GM21619 (cell line): Measurements from ENCODE around the gene WWC1.
"Not testable (repeated sequence)": the region's sequence is repeated elsewhere in the genome, so short reads cannot be mapped to it uniquely, and the experiment has no call there.

Source experiments
- ATAC-seq: cut with Tn5 transposase; IDR thresholded peaks from one replicate; pipeline ENCODE4 v1.9.1; 2021; ENCODE audit not compliant: unreplicated experiment

The WWC1 gene

DNA sequence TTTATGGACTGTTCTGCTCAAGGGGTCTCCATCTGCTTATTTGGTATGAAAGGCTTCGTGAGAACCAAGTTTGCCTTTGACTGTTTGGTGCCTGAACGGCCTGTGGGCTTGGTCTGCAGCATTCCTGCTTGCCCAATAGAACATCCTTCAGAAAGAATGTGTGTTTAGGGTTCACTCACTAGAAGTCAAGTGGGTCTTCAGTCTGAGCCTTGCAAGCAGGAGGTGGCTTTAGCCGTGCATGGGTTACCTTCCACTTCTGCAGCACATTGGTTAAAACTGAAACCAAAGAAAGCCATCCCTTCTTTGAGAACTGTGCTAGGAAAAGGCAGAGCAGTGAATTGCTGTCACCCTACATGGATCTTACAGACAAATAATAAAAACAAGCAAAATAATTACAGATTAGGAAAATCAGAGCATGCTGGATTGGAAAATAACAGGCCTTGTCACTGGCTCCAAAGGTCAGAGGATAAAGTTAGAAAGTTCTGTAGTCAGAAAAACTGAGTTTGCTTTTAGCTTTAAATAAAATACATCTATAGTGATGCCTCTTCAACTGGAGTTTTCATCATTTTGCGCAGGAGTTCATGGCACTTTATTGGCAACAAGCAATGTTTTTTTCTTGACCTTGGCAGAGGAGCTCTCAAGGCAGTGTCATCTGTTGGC, 16.6 kb downstream of the WWC1 start:
- ATAC-seq = no peak

DNA sequence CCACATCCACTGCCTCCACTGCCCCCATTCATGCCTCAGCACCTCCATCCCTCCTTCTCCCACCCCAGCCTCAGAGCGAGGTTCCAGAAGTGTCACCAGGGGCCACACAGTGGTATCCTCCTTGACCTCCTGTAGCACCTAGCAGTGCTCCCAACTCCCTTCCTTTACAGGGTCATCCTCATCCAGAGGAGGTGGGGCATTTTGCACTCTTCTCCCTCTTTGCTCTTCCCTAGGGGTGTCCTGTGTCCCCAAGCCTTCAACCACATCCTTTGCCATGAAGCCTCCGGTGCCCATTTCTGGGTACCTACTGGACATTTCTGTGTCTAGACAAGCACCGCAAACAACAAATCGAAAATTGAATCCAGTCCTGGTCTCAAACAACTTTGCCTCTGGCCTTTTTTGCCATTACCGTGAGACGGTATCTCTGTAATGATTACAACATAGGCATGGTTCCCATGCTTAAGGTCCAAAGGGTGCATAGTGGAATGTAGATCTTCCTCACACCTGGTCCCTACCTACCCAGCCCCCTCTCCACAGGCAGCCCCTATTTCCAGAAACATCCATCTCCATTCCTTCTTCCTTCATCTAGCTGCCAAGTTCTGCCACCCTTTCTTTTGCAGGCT, 17.6 kb downstream of the WWC1 start:
- ATAC-seq = no peak

GRCh38 chr5:168310541-168310940, 19.1 kb downstream of the WWC1 start:
- ATAC-seq = not testable (repeated sequence)

DNA sequence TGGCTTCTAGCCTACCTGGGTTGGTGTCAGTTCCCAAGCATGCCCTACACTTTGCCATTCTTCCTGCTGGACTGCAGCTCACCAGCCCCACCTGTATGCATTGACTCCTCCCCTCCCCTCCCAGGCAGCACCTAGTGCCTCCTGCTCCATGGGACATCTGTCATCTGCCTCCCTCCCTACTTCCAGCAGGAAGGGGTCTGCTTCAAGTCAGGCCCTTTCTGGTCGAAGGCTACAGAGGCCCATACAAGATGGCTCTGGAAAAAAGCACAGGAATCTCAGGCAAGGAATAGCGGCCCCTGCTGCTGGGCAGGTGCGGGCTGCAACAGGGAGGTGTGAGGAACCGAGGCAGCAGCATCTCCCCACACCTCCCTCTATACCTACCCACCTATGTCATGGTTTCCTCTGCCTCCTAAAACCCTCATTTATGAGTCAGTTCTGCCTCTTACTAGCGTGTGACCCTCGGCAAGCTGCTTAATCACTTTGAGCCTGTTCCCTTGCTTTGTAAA, 19.7 kb downstream of the WWC1 start:
- ATAC-seq = no peak

DNA sequence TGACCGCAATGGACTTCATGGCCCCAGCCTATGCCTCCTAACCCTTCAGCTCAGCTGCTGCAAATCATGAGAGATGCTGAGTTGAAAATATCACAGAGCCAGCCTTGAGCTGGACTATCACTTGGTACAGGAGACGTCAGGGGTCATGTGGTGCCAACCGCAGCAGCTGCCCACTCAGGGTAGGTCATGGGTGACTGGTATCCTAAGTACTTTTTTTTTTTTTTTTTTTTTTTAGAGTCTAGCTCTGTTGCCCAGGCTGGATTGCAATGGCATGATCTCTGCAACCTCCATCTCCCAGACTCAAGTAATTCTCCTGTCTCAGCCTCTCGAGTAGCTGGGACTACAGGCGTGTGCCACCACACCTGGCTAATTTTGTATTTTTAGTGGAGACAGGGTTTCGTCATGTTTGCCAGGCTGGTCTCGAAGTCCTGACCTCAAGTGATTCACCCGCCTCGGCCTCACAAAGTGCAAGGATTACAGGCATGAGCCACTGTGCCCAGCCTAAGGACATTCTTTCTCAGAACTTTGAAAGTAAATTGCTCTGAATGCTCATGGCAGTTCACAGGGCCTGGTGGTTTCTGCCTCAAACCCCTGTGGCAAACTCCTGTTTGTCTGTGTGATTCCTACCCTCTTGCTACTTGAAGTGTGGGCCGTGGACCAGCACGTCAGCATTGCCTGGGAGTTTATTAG, 21.3 kb downstream of the WWC1 start:
- ATAC-seq = no peak

GRCh38 chr5:168313596-168314204, 22.3 kb downstream of the WWC1 start:
- no peak for ATAC-seq

DNA sequence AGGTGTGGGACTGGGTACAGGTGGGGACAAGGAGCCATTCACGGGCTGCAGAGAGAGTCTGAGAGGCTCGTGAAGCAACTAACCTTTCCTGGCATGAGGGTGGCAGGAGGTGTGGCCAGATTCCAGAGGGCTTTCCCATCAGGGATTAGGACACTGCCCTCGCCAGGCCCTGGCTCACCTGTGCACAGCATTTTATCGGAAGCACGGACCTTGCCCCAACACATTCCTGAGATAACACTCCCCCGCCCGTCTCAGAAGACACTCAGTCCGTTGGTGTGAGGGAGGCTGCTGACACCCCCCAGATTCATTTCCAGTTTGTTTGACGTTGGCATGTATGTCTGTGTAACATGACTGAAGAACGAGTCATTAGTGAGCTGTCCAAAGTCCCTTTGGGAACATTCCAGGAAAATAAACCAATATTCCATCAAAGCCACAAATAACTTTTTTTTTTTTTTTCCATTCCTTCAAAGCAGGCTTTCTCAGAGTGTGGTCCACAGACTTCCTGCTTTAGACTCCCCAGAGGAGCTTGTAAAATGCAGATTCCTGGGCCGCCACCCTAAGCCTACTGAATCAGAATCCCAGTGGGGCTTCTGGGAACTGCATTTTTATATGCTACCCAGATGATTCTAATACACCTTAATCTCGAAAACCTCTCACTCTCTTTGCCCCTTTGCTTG, 23.4 kb downstream of the WWC1 start:
- no peak for ATAC-seq

GRCh38 chr5:168315416-168316138, 24.1 kb downstream of the WWC1 start:
- no peak for ATAC-seq

- no peak for ATAC-seq
These were observed 24.7 kb downstream of the WWC1 start for GRCh38 chr5:168316139-168316578.

DNA sequence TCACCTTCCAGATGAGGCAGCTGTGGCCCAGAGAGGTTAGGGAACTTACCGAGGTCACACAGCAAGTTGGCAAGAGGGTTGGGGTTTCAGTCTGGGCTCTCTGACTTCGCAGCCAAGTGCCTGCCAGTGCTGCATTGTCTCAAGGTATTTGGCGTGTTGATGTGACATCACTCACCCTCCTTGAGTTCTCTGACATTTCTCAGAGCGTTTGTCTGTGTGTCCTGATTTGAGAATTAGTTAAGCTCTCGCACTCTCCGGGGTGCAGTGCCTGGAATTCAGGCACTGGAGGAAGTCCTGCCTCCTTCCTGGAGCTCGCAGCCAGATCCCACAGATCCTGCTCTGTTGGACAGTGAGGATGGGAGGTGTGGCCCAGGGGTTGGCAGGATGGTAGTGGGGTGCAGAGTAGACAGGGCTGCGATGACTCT, 25.7 kb downstream of the WWC1 start:
- no peak for ATAC-seq

GRCh38 chr5:168317521-168318147, 26.2 kb downstream of the WWC1 start:
- ATAC-seq = no peak

GRCh38 chr5:168318240-168318639, 26.8 kb downstream of the WWC1 start:
- no peak for ATAC-seq

GRCh38 chr5:168319774-168320173, 28.3 kb downstream of the WWC1 start:
- ATAC-seq = no peak

- no peak for ATAC-seq
These were observed 29.4 kb downstream of the WWC1 start for GRCh38 chr5:168320805-168321204.

GRCh38 chr5:168324859-168325630, 33.6 kb downstream of the WWC1 start:
- no peak for ATAC-seq

DNA sequence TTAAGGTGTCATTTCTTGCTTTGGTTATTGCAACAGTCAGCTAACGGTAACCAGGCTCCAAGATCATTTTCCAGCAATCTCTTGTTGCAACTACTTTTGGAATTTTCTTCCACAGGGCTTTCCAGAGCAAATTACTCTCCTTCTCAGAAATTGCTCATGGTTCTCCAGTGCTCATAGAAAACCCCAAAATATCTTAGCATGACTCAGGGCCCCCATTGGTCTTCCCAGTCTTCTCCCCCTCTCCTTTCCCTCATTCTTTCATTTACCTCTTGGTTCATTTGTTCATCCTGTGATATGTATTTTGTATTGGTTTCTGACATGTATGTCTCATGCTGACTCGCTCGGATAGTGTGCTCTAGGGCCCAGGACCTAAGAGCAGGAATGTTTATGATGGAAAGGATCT, 35.6 kb downstream of the WWC1 start:
- ATAC-seq = no peak

DNA sequence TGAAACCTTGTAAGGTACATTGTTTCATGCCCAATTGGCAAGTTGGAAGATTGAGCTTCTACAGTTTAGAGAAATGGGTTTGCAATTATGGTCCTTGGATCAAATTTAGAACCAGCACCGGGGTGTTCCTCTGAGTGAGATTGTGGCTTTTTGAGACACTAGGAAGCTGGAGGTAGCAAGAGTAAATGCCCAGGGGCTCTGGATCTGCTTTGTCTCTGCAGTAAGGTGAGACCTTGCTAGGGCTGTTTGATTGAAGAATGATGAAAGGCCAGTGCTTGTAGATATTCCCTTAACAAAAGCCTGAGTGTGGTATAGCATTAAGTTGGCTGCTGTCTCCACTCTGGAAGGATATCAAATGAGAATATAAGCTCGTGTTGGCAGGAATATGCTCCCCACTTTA, 36.0 kb downstream of the WWC1 start:
- no peak for ATAC-seq

- ATAC-seq = no peak
These were observed 36.5 kb downstream of the WWC1 start for GRCh38 chr5:168327994-168328393.

- ATAC-seq = peak; percentile 78
These were observed 37.4 kb downstream of the WWC1 start for GRCh38 chr5:168328814-168329213.
